Astrocyte (in vitro differentiated cells and primary cell): ENCODE measurements around the gene TMEM18. TPM values are rescaled to one million over a fixed set of nuclear protein-coding genes. Genes with fewer than 3 reads are reported as not detected.

Source experiments
- DNase-seq: peaks from one replicate; pipeline ENCODE4 v3.0.0-alpha.2; 2010; ENCODE audit warnings: low read depth
- FAIRE-seq: peaks from 2 replicates; lab custom pipeline; 2011; peaks lifted over from hg19 to GRCh38; lab: Jason Lieb, UNC
- H2AFZ ChIP-seq: 2 replicates; pipeline ENCODE4 v1.6.0; 2012; ENCODE audit warnings: low read depth, low read length, inconsistent platforms
- H3K27ac ChIP-seq: 2 replicates; pipeline ENCODE4 v1.5.1; 2011; ENCODE audit warnings: low read depth, low read length, inconsistent platforms
- H3K27me3 ChIP-seq: 2 replicates; pipeline ENCODE4 v1.6.0; 2011; ENCODE audit warnings: low read length, inconsistent platforms; ENCODE audit not compliant: insufficient read depth
- H3K36me3 ChIP-seq: 2 replicates; pipeline ENCODE4 v1.5.1; 2011; ENCODE audit warnings: low read length, inconsistent platforms; ENCODE audit not compliant: insufficient read depth
- H3K4me1 ChIP-seq: 2 replicates; pipeline ENCODE4 v1.5.1; 2011; ENCODE audit warnings: low read length, inconsistent platforms; ENCODE audit not compliant: insufficient read depth
- H3K4me2 ChIP-seq: 2 replicates; pipeline ENCODE4 v1.6.0; 2012; ENCODE audit warnings: low read length, inconsistent platforms
- H3K4me3 ChIP-seq: 2 replicates; pipeline ENCODE4 v1.5.1; 2011; ENCODE audit warnings: low read depth, mild to moderate bottlenecking, low read length, inconsistent platforms; ENCODE audit not compliant: insufficient read depth
- H3K79me2 ChIP-seq: 2 replicates; pipeline ENCODE4 v1.6.0; 2012; ENCODE audit warnings: mild to moderate bottlenecking, low read length, inconsistent platforms; ENCODE audit not compliant: insufficient read depth
- H3K9ac ChIP-seq: 2 replicates; pipeline ENCODE4 v1.6.0; 2012; ENCODE audit warnings: mild to moderate bottlenecking, low read length, inconsistent platforms
- H3K9me3 ChIP-seq: 2 replicates; pipeline ENCODE4 v1.5.1; 2012; ENCODE audit warnings: low read depth, mild to moderate bottlenecking, low read length, inconsistent platforms; ENCODE audit not compliant: insufficient read depth
- H4K20me1 ChIP-seq: 2 replicates; pipeline ENCODE4 v1.6.0; 2012; ENCODE audit warnings: low read length, inconsistent platforms; ENCODE audit not compliant: insufficient read depth
- H3K27ac Mint-ChIP-seq: one replicate; pipeline ENCODE4 v1.8.0; 2021; ENCODE audit warnings: mild to moderate bottlenecking, mixed read lengths; ENCODE audit not compliant: unreplicated experiment
- H3K27me3 Mint-ChIP-seq: one replicate; pipeline ENCODE4 v1.8.0; 2021; ENCODE audit warnings: low read depth, mixed read lengths; ENCODE audit not compliant: unreplicated experiment
- H3K36me3 Mint-ChIP-seq: one replicate; pipeline ENCODE4 v1.8.0; 2021; ENCODE audit warnings: low read depth, mixed read lengths; ENCODE audit not compliant: unreplicated experiment
- H3K4me1 Mint-ChIP-seq: one replicate; pipeline ENCODE4 v1.8.0; 2021; ENCODE audit warnings: low read depth, mixed read lengths; ENCODE audit not compliant: unreplicated experiment
- H3K4me3 Mint-ChIP-seq: one replicate; pipeline ENCODE4 v1.8.0; 2021; ENCODE audit warnings: mild to moderate bottlenecking, moderate library complexity, mixed read lengths; ENCODE audit not compliant: unreplicated experiment
- H3K9me3 Mint-ChIP-seq: one replicate; pipeline ENCODE4 v1.8.0; 2021; ENCODE audit warnings: mild to moderate bottlenecking, mixed read lengths; ENCODE audit not compliant: unreplicated experiment
- CTCF ChIP-seq: IDR thresholded peaks from 2 replicates; pipeline ENCODE4 v1.5.1; 2011; ENCODE audit warnings: low read depth, mild to moderate bottlenecking, inconsistent platforms, low read length, moderate library complexity; ENCODE audit not compliant: insufficient read depth
- EZH2 ChIP-seq: IDR thresholded peaks from 2 replicates; pipeline ENCODE4 v1.6.1; 2012; ENCODE audit warnings: mild to moderate bottlenecking, low read length, inconsistent platforms; ENCODE audit not compliant: insufficient read depth
- total RNA-seq: library from RNA; stranded (reverse); gene quantifications from 2 replicates; pipeline ENCODE4 v1.2.1, GENCODE V29; 2021

Gene TMEM18
- total RNA-seq, 1 donor from 2014 or later, result 16.8 TPM

DNA sequence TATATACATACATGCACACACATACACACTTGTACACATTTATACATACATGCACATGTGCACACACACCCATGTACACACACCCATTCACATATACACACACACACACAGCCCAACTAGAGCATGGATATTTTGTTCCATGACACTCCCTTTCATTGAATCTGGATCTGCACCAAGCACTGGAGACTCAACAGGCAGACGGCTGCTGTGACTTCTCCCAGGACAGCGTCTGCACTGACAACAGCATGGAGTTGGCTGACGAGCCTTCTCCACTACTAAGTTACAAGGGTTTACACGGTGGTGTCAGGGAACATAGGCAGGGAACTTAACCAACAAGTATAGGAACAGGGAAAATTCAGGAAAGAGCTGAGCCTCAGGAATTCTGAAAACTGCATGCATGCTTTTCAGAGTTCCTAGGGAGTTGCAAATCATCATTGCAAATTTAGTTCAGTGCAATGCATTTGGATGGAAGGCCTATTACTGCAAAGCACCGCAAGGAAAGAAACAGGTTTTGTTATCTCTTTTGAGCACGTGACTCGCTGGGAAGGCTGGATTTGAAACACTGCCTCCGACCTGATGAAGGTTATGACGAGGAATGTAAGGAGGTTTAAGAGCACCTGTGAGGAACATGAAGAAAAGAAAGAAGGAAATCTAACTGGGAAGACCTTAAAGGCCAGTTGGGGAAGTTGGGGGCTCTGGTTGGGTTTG is 35.9 kb downstream of the TMEM18 start:
- H3K4me1 Mint-ChIP-seq, result no peaks in the 10 kb centered on the region
- no peak for FAIRE-seq
- H3K9me3 ChIP-seq, result no peaks in the 10 kb centered on the region
- no peaks in the 10 kb centered on the region for H4K20me1 ChIP-seq
- H3K4me1 ChIP-seq, result no peaks in the 10 kb centered on the region
- no peak overlapping the region for H3K27ac Mint-ChIP-seq
- no peak overlapping the region for H2AFZ ChIP-seq
- H3K9ac ChIP-seq, result no peak overlapping the region
- no peaks in the 10 kb centered on the region for H3K36me3 ChIP-seq
- no peaks in the 10 kb centered on the region for H3K36me3 Mint-ChIP-seq
- H3K4me2 ChIP-seq, result no peak overlapping the region
- H3K4me3 Mint-ChIP-seq, result no peak overlapping the region
- peaks cover 24% of the 10 kb centered on the region for H3K27me3 Mint-ChIP-seq
- DNase-seq, result no peak
- no peak overlapping the region for H3K27ac ChIP-seq
- TF ChIP-seq CTCF, result no peak
- TF ChIP-seq EZH2, result no peak
- H3K27me3 ChIP-seq, result no peaks in the 10 kb centered on the region
- H3K4me3 ChIP-seq, result no peak overlapping the region
- H3K79me2 ChIP-seq, result no peaks in the 10 kb centered on the region
- peaks cover 2% of the 10 kb centered on the region for H3K9me3 Mint-ChIP-seq

DNA sequence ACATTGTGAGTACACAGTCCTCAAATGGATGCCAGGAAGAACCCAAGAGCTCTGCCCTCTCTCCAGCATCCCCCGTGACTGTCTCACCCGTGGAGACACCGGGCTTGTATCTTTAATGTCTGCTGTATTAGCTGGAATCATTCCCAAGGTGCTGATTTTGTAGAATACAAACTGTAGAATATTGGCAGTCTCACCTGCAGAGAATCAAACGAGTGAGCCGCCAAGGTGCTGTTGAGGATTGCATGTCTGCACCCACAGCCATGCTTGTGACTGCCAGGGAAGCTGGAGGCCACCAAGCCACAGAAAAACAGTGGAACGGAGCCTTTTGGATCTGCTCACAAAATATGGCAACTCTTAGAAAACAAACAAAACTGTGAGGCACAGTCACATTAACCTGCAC is 37.5 kb downstream of the TMEM18 start:
- H2AFZ ChIP-seq, result no peak overlapping the region
- Mint-ChIP-seq H3K36me3 (no peaks in the 10 kb centered on the region), H3K27ac (no peak overlapping the region), H3K4me3 (no peak overlapping the region), H3K27me3 (peaks cover 13% of the 10 kb centered on the region), H3K9me3 (peaks cover 2% of the 10 kb centered on the region), H3K4me1 (no peaks in the 10 kb centered on the region)
- no peak overlapping the region for H3K4me3 ChIP-seq
- H3K36me3 ChIP-seq, result no peaks in the 10 kb centered on the region
- no peaks in the 10 kb centered on the region for H3K79me2 ChIP-seq
- no peak overlapping the region for H3K9ac ChIP-seq
- no peaks in the 10 kb centered on the region for H4K20me1 ChIP-seq
- no peak overlapping the region for H3K4me2 ChIP-seq
- H3K9me3 ChIP-seq, result no peaks in the 10 kb centered on the region
- TF ChIP-seq CTCF (no peak), EZH2 (no peak)
- H3K27ac ChIP-seq, result no peak overlapping the region
- DNase-seq (no peak), FAIRE-seq (no peak)
- H3K4me1 ChIP-seq, result no peaks in the 10 kb centered on the region
- H3K27me3 ChIP-seq, result no peaks in the 10 kb centered on the region

GRCh38 chr2:637804-638203 is 39.4 kb downstream of the TMEM18 start:
- no peaks in the 10 kb centered on the region for H3K4me1 Mint-ChIP-seq
- Histone ChIP-seq H4K20me1 (no peaks in the 10 kb centered on the region), H3K4me2 (no peak overlapping the region), H3K4me1 (no peaks in the 10 kb centered on the region), H3K9me3 (no peaks in the 10 kb centered on the region), H2AFZ (no peak overlapping the region), H3K36me3 (no peaks in the 10 kb centered on the region), H3K9ac (no peak overlapping the region), H3K27ac (no peak overlapping the region), H3K79me2 (no peaks in the 10 kb centered on the region), H3K4me3 (no peak overlapping the region), H3K27me3 (no peaks in the 10 kb centered on the region)
- peaks cover 2% of the 10 kb centered on the region for H3K9me3 Mint-ChIP-seq
- H3K27me3 Mint-ChIP-seq, result peaks cover 7% of the 10 kb centered on the region
- DNase-seq (no peak), FAIRE-seq (no peak)
- TF ChIP-seq EZH2, result no peak
- no peak for TF ChIP-seq CTCF
- H3K4me3 Mint-ChIP-seq, result no peak overlapping the region
- H3K36me3 Mint-ChIP-seq, result no peaks in the 10 kb centered on the region
- no peak overlapping the region for H3K27ac Mint-ChIP-seq
